Epithelial cell of esophagus (primary cell): ENCODE results near the gene THSD7B.

Experiments
- DNase-seq: peaks from one replicate; pipeline ENCODE4 v3.0.0; 2010; ENCODE audit warnings: low read depth
- H3K4me3 ChIP-seq: 2 replicates; pipeline ENCODE4 v1.5.1; 2011; ENCODE audit warnings: mild to moderate bottlenecking, low read length, control low read depth
- CTCF ChIP-seq: IDR thresholded peaks from 2 replicates; pipeline ENCODE4 v1.5.1; 2011; ENCODE audit warnings: low read depth, mild to moderate bottlenecking, low read length, control low read depth, inconsistent platforms; ENCODE audit not compliant: insufficient read depth; ENCODE audit errors: missing control alignments

THSD7B gene

GRCh38 chr2:137638932-137639331 is 873.6 kb downstream of the THSD7B start:
- TF ChIP-seq CTCF = no peak

GRCh38 chr2:137644731-137645130 is 879.4 kb downstream of the THSD7B start:
- DNase-seq = peak; percentile 43
- H3K4me3 ChIP-seq = no peak overlapping the region
- TF ChIP-seq CTCF = no peak

More at GRCh38 chr2:137638932-137639331, 873.6 kb downstream of the THSD7B start:
- DNase-seq = no peak
- H3K4me3 ChIP-seq = no peak overlapping the region

- no peak for DNase-seq
- no peak for TF ChIP-seq CTCF
- H3K4me3 ChIP-seq = no peak overlapping the region
Observed at GRCh38 chr2:137654046-137654445, 888.7 kb downstream of the THSD7B start.

- H3K4me3 ChIP-seq = no peak overlapping the region
- no peak for TF ChIP-seq CTCF
- DNase-seq = no peak
Observed at GRCh38 chr2:137655814-137656213, 890.5 kb downstream of the THSD7B start.

GRCh38 chr2:137658433-137658832 is 893.1 kb downstream of the THSD7B start:
- no peak overlapping the region for H3K4me3 ChIP-seq
- TF ChIP-seq CTCF = no peak
- DNase-seq = no peak

- peak; percentile 59 for TF ChIP-seq CTCF
- H3K4me3 ChIP-seq = no peak overlapping the region
Observed at GRCh38 chr2:137659616-137660015, 894.3 kb downstream of the THSD7B start.

GRCh38 chr2:137670111-137670510 is 904.8 kb downstream of the THSD7B start:
- no peak overlapping the region for H3K4me3 ChIP-seq
- DNase-seq = no peak
- TF ChIP-seq CTCF = no peak

More at GRCh38 chr2:137659616-137660015, 894.3 kb downstream of the THSD7B start:
- DNase-seq = peak; percentile 71
